NT2/D1 (cell line): Measurements from ENCODE around the gene KIAA1328.

Experiments
- SUZ12 ChIP-seq: IDR thresholded peaks from 2 replicates; pipeline ENCODE4 v1.6.1; 2011; ENCODE audit not compliant: insufficient read length, insufficient read depth; ENCODE audit errors: extremely low read depth
- YY1 ChIP-seq: IDR thresholded peaks from 2 replicates; pipeline ENCODE4 v1.6.1; 2011; ENCODE audit not compliant: insufficient read length, insufficient read depth

- TF ChIP-seq YY1 (no peak), SUZ12 (no peak)
These were observed 306.2 kb downstream of the KIAA1328 start for GRCh38 chr18:37135177-37135576.
